ENCODE results near the gene ZMYND8.

GRCh38 chr20:47293631-47294030, 62.9 kb downstream of the ZMYND8 start:
- TF ChIP-seq, protein P1, sequence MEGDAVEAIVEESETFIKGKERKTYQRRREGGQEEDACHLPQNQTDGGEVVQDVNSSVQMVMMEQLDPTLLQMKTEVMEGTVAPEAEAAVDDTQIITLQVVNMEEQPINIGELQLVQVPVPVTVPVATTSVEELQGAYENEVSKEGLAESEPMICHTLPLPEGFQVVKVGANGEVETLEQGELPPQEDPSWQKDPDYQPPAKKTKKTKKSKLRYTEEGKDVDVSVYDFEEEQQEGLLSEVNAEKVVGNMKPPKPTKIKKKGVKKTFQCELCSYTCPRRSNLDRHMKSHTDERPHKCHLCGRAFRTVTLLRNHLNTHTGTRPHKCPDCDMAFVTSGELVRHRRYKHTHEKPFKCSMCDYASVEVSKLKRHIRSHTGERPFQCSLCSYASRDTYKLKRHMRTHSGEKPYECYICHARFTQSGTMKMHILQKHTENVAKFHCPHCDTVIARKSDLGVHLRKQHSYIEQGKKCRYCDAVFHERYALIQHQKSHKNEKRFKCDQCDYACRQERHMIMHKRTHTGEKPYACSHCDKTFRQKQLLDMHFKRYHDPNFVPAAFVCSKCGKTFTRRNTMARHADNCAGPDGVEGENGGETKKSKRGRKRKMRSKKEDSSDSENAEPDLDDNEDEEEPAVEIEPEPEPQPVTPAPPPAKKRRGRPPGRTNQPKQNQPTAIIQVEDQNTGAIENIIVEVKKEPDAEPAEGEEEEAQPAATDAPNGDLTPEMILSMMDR (IDR thresholded peaks at IDR 0.05) = no peak
- no peak for TF ChIP-seq ZFX (IDR thresholded peaks at IDR 0.05; ENCODE audit: borderline replicate concordance)
